GM12878 (cell line): Measurements from ENCODE around the gene ACTN3. TPM values are rescaled to one million over a fixed set of nuclear protein-coding genes. Genes with fewer than 3 reads are reported as not detected.

Source experiments
- ATAC-seq: fragments of 200-7000 bp; cut with Tn5 transposase; 3 replicates; pipeline ENCODE4 v1.9.1; 2020; ENCODE audit warnings: mild to moderate bottlenecking, moderate library complexity
- BruUV-seq: library from RNA; stranded (reverse); fragments of 400-500 nt; replicated peaks from 2 replicates; lab custom pipeline; 2021; lab: Mats Ljungman, UMichigan
- CTCF ChIA-PET: fragments of 300-600 bp; sonication (Branson Sonifier 250); formaldehyde crosslinking; extraction: SDS; loops from one replicate; lab custom pipeline; 2021; ENCODE audit warnings: inconsistent platforms; lab: Yijun Ruan, JAX
- POLR2A ChIA-PET: fragments of 350-600 bp; formaldehyde crosslinking; extraction: SDS; loops from one replicate; lab custom pipeline; 2021; ENCODE audit warnings: inconsistent platforms; lab: Charles Lee
- RAD21 ChIA-PET: fragments of 300-600 bp; sonication (Branson Sonifier 250); formaldehyde crosslinking; loops from one replicate; lab custom pipeline; 2023; ENCODE audit warnings: antibody characterized with exemption; ENCODE audit not compliant: unreplicated experiment; lab: Charles Lee
- SMC1A ChIA-PET: fragments of 300-600 bp; sonication (Branson Sonifier 250); formaldehyde crosslinking; loops from one replicate; lab custom pipeline; 2023; ENCODE audit not compliant: unreplicated experiment, uncharacterized antibody; lab: Charles Lee
- DNase-seq: peaks from one replicate; pipeline ENCODE4 v3.0.0-alpha.2; 2011; ENCODE audit warnings: low read depth, low spot score
- FAIRE-seq: peaks from 3 replicates; lab custom pipeline; 2011; peaks lifted over from hg19 to GRCh38; lab: Jason Lieb, UNC
- H2AFZ ChIP-seq: 2 replicates; pipeline ENCODE4 v1.6.0; 2011; ENCODE audit warnings: low read depth, low read length, control low read depth; ENCODE audit not compliant: control insufficient read depth
- H3K27ac ChIP-seq: 2 replicates; pipeline ENCODE4 v1.5.1; 2011; ENCODE audit warnings: control low read depth; ENCODE audit not compliant: control insufficient read depth, insufficient read depth
- H3K27me3 ChIP-seq, 2 experiments: replicated peaks in 1 of 2; 2 replicates each; pipeline versions ENCODE4 v1.6.0 to v1.6.1; 2011; ENCODE audit warnings: low read length in 1 of 2; ENCODE audit not compliant: control insufficient read depth in 2 of 2, insufficient read depth in 2 of 2
- H3K36me3 ChIP-seq, 2 experiments: 2 replicates each; pipeline ENCODE4 v1.5.1; 2011; ENCODE audit warnings: low read length in 1 of 2; ENCODE audit not compliant: control insufficient read depth in 2 of 2, insufficient read depth in 2 of 2
- H3K4me1 ChIP-seq: 2 replicates; pipeline ENCODE4 v1.6.1; 2011; ENCODE audit warnings: mild to moderate bottlenecking, low read length, moderate library complexity, mixed read lengths; ENCODE audit not compliant: control insufficient read depth, insufficient read depth
- H3K4me2 ChIP-seq: 2 replicates; pipeline ENCODE4 v1.6.0; 2011; ENCODE audit warnings: control low read depth; ENCODE audit not compliant: control insufficient read depth, insufficient read depth
- H3K4me3 ChIP-seq: fragments of 200-600 bp; sonication (generic); 2 replicates; pipeline ENCODE4 v1.5.1; 2016
- H3K79me2 ChIP-seq: 2 replicates; pipeline ENCODE4 v1.6.0; 2011; ENCODE audit warnings: low read length; ENCODE audit not compliant: control insufficient read depth, insufficient read depth
- H3K9ac ChIP-seq: 2 replicates; pipeline ENCODE4 v1.8.0; 2011; ENCODE audit warnings: low read length, control low read depth, mixed read lengths; ENCODE audit not compliant: control insufficient read depth, insufficient read depth
- H3K9me3 ChIP-seq: replicated peaks from 3 replicates; pipeline ENCODE4 v1.5.1; 2011; ENCODE audit warnings: mild to moderate bottlenecking, low read length; ENCODE audit not compliant: control insufficient read depth, insufficient read depth
- H4K20me1 ChIP-seq: 2 replicates; pipeline ENCODE4 v1.6.0; 2011; ENCODE audit not compliant: control insufficient read depth, insufficient read depth
- CUX1 ChIP-seq: IDR thresholded peaks from 2 replicates; pipeline ENCODE4 v1.6.1; 2012; ENCODE audit warnings: improper control_type of control experiment, low read depth, low read length; ENCODE audit not compliant: insufficient replicate concordance
- SPI1 ChIP-seq: IDR thresholded peaks from 2 replicates; pipeline ENCODE4 v1.6.1; 2011; ENCODE audit warnings: low read depth, mild to moderate bottlenecking, low read length, moderate library complexity, borderline replicate concordance; ENCODE audit not compliant: insufficient read depth
- WGBS: methylation state at CpG from one replicate; pipeline ENCODE4 v1.1.6; 2016; ENCODE audit warnings: low lambda C conversion rate; ENCODE audit not compliant: insufficient replicate concordance, insufficient coverage; ENCODE audit errors: missing lambda C conversion rate; 5-methylcytosine and 5-hydroxymethylcytosine counted together
- in situ Hi-C: fragments of 300-500 bp; cut with MboI; formaldehyde crosslinking; loops from 9 replicates; pipeline ENCODE4 v1.14.3; 2018; ENCODE audit warnings: mixed read lengths
- intact Hi-C: fragments of 100-400 bp; cut with micrococcal nuclease; formaldehyde crosslinking; loops from one replicate; pipeline ENCODE4 v1.14.2; 2022; ENCODE audit not compliant: unreplicated experiment
- polyA plus RNA-seq, 11 experiments: library from polyadenylated mRNA; depleted of rRNA in 4 of 11; unstranded in 6 of 11; stranded (reverse) in 5 of 11; fragments of >200 nt; fragmentation: Nextera tagmentation in 4 of 11; fragmentation: Illumina TruSeq in 1 of 11; extraction: Ambion mirVana in 4 of 11; extraction: Trizol in 1 of 11; gene quantifications; 1 replicate in 1 of 11; 2 replicates in 10 of 11; pipeline versions ENCODE4 v1.2.1 to v1.2.3, GENCODE V29; 2011 to 2016; ENCODE audit warnings: inconsistent platforms in 2 of 11, missing spikeins in 2 of 11, low read depth in 1 of 11
- total RNA-seq, 4 experiments: library from RNA; depleted of rRNA in 3 of 4; stranded (reverse); fragments of >200 nt in 3 of 4; fragmentation: Illumina TruSeq in 1 of 4; extraction: Trizol in 1 of 4; gene quantifications; 2 replicates each; pipeline versions ENCODE4 v1.2.1 to v1.2.3, GENCODE V29; 2013 to 2021

ACTN3 gene
- total and polyA plus RNA-seq, 10 of the 15 experiments (the other 5 are each of a cell fraction or from before 2014, with no cell fraction given): 0.06 to 0.67 (median 0.17) TPM; not detected in 3

DNA sequence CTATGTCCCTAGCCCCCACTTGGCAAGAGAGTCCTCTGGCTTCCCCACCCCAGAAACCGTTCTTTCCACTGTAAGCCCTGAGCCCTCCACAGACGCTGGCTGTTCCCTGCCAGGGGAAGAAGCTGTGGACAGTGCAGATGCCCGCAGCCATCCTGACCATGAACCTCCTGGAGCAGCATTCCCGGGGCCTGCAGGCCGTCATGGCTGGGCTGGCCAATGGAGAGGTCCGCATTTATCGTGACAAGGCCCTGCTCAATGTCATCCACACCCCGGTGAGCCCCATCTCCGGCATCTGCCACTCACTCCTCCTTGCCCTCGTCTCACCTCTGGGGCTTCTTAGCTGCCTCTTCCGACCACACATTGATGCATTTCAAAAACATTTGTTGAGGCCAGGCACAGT, 23.1 kb upstream of the ACTN3 start (continued):
- TF ChIP-seq CUX1: no peak

DNA sequence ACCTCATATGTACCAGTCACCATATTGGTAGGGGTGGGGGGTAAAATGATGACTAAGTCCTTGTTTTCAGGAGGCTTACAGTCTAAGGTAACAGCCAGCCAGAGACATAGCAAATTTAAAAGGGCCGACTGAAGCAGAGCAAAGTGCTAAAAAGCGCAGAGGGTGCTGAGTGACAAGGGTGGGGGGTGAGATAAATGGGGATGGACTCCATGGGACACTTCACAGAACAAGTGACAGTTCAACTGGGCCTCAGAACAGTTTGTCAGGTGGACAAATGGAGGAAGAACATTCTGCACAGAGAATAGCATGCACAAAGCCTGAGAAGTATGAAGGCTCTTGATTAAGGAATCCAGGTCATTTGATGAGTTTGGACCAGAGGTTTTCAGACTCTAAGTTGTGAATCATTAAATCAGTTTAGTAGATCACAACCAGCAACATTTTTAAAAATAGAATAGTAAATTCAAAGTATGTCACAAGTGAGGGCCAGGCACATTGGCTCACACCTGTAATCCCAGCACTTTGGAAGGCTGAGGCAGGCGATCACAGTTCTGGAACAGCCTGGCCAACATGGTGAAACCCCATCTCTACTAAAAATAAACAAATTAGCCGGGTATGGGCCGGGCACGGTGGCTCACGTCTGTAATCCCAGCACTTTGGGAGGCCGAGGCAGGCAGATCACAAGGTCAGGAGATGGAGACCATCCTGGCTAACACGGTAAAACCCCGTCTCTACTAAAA, 22.2 kb upstream of the ACTN3 start:
- ChIA-PET SMC1A (no interaction called here), CTCF (no interaction called here), RAD21 (no interaction called here), POLR2A (no interaction called here)
- no peak overlapping the region for H2AFZ ChIP-seq
- intact Hi-C loops: no loop called here
- H3K4me1 ChIP-seq: no peaks in the 10 kb centered on the region
- BruUV-seq: no TSS peak
- no peak overlapping the region for H3K27ac ChIP-seq
- H3K9ac ChIP-seq: no peak overlapping the region
- no peak overlapping the region for H3K4me3 ChIP-seq
- H3K9me3 ChIP-seq: no peaks in the 10 kb centered on the region
- 96% methylated on average over 10 of the region's 10 CpGs for WGBS
- ATAC-seq (no peak), DNase-seq (no peak), FAIRE-seq (no peak)
- TF ChIP-seq SPI1: no peak
- H3K79me2 ChIP-seq: no peaks in the 10 kb centered on the region
- in situ Hi-C loops: no loop called here
- H4K20me1 ChIP-seq: no peaks in the 10 kb centered on the region
- no peak overlapping the region for H3K4me2 ChIP-seq
- no peaks in the 10 kb centered on the region for H3K27me3 ChIP-seq
- H3K36me3 ChIP-seq: peaks cover 0 to 1% of the 10 kb centered on the region in 2 experiments; a peak in 2 of 4 replicates
